Thoracic aorta (tissue), 2 donors: ENCODE data around the gene OBSCN. TPM values are rescaled to one million over a fixed set of nuclear protein-coding genes. Genes with fewer than 3 reads are reported as not detected.

Source experiments
- ATAC-seq: fragments of 150-250 bp; one replicate; pipeline ENCODE4 v1.8.0; 2017; ENCODE audit warnings: low read depth; ENCODE audit not compliant: insufficient number of reproducible peaks, low FRiP score
- DNase-seq: peaks from one replicate; pipeline ENCODE4 v3.0.0-alpha.2; 2020; ENCODE audit warnings: low spot score
- H3K27ac ChIP-seq, 2 donors: fragments of 200-600 bp; sonication (generic); 1 replicate in 1 of 2; 2 replicates in 1 of 2; pipeline ENCODE4 v1.5.1; 2016; ENCODE audit warnings: mild to moderate bottlenecking in 2 of 2, moderate library complexity in 2 of 2
- H3K27me3 ChIP-seq: fragments of 200-600 bp; sonication (generic); replicated peaks from 2 replicates; pipeline ENCODE4 v1.6.0; 2016; ENCODE audit warnings: mild to moderate bottlenecking; ENCODE audit not compliant: insufficient read depth
- H3K36me3 ChIP-seq: fragments of 200-600 bp; sonication (generic); one replicate; pipeline ENCODE4 v1.5.1; 2016
- H3K4me1 ChIP-seq, 2 donors: fragments of 200-600 bp; sonication (generic); 1 replicate in 1 of 2; 2 replicates in 1 of 2; pipeline versions ENCODE4 v1.5.1 to v1.6.0; 2016; ENCODE audit warnings: low read depth in 2 of 2, mild to moderate bottlenecking in 1 of 2; ENCODE audit not compliant: control insufficient read depth in 1 of 2
- H3K4me3 ChIP-seq: fragments of 200-600 bp; sonication (generic); 2 replicates; pipeline ENCODE4 v1.5.1; 2016; ENCODE audit warnings: mild to moderate bottlenecking
- H3K9me3 ChIP-seq: fragments of 200-600 bp; sonication (generic); 2 replicates; pipeline ENCODE4 v1.5.1; 2016
- CTCF ChIP-seq: fragments of 200-600 bp; sonication (generic); IDR thresholded peaks from one replicate; pipeline ENCODE4 v1.5.1; 2019; ENCODE audit warnings: antibody characterized with exemption
- total RNA-seq, 2 donors: library from RNA; depleted of rRNA; stranded (reverse); fragments of >200 nt; gene quantifications; one replicate each; pipeline versions ENCODE4 v1.1.0 to v1.2.3, GENCODE V29; 2016

OBSCN gene
- total RNA-seq, 2 donors from 2014 or later, result 22.3 to 40.2 TPM

GRCh38 chr1:228333739-228334115 lies 125.9 kb downstream of the OBSCN start:
- no peak for TF ChIP-seq CTCF
- Histone ChIP-seq H3K4me1 (no peaks in the 10 kb centered on the region), H3K36me3 (no peaks in the 10 kb centered on the region), H3K27me3 (no peaks in the 10 kb centered on the region), H3K4me3 (no peak overlapping the region), H3K9me3 (no peaks in the 10 kb centered on the region), H3K27ac (no peak overlapping the region)
- ATAC-seq, result no peak
- DNase-seq, result no peak

GRCh38 chr1:228334226-228334935 lies 126.5 kb downstream of the OBSCN start:
- ATAC-seq (no peak), DNase-seq (no peak)
- H3K36me3 ChIP-seq, result no peaks in the 10 kb centered on the region
- H3K4me3 ChIP-seq, result no peak overlapping the region
- no peak overlapping the region for H3K27ac ChIP-seq
- no peak for TF ChIP-seq CTCF
- H3K4me1 ChIP-seq, result no peaks in the 10 kb centered on the region
- no peaks in the 10 kb centered on the region for H3K9me3 ChIP-seq
- no peaks in the 10 kb centered on the region for H3K27me3 ChIP-seq

- H3K27me3 ChIP-seq, result no peaks in the 10 kb centered on the region
- no peak overlapping the region for H3K4me3 ChIP-seq
- no peaks in the 10 kb centered on the region for H3K9me3 ChIP-seq
- ATAC-seq (no peak), DNase-seq (no peak)
- no peaks in the 10 kb centered on the region for H3K36me3 ChIP-seq
- TF ChIP-seq CTCF, result no peak
- no peaks in the 10 kb centered on the region for H3K4me1 ChIP-seq
- H3K27ac ChIP-seq, result no peak overlapping the region
These were observed 127.1 kb downstream of the OBSCN start for GRCh38 chr1:228334954-228335353.

- H3K27ac ChIP-seq, result no peak overlapping the region
- no peak for ATAC-seq
- H3K36me3 ChIP-seq, result no peaks in the 10 kb centered on the region
- DNase-seq, result no peak
- H3K4me1 ChIP-seq, result no peaks in the 10 kb centered on the region
- no peak overlapping the region for H3K4me3 ChIP-seq
- no peak for TF ChIP-seq CTCF
- no peaks in the 10 kb centered on the region for H3K9me3 ChIP-seq
- H3K27me3 ChIP-seq, result no peaks in the 10 kb centered on the region
These were observed 127.8 kb downstream of the OBSCN start for GRCh38 chr1:228335406-228336307.

GRCh38 chr1:228336308-228337030 lies 128.6 kb downstream of the OBSCN start:
- no peak overlapping the region for H3K4me3 ChIP-seq
- DNase-seq (no peak), ATAC-seq (no peak)
- TF ChIP-seq CTCF, result no peak
- H3K27ac ChIP-seq, result no peak overlapping the region
- H3K9me3 ChIP-seq, result no peaks in the 10 kb centered on the region
- no peaks in the 10 kb centered on the region for H3K4me1 ChIP-seq
- no peaks in the 10 kb centered on the region for H3K27me3 ChIP-seq
- H3K36me3 ChIP-seq, result no peaks in the 10 kb centered on the region
